HCT116 (cell line): Measurements from ENCODE around the gene OR10H5.
"Not testable (repeated sequence)": the region's sequence is repeated elsewhere in the genome, so short reads cannot be mapped to it uniquely, and the experiment has no call there.

ENCODE experiments used
- CEBPB ChIP-seq: IDR thresholded peaks from 2 replicates; pipeline ENCODE4 v1.6.1; 2012; ENCODE audit warnings: low read depth
- CTCF ChIP-seq, 3 experiments: fragments of 200-600 bp in 1 of 3; sonication (generic) in 1 of 3; IDR thresholded peaks in 2 of 3; conservative IDR thresholded peaks in 1 of 3; 2 replicates each; pipeline ENCODE4 v1.5.1; 2012 to 2017; ENCODE audit warnings: low read depth in 2 of 3, low read length in 2 of 3, antibody characterized with exemption in 1 of 3, borderline replicate concordance in 1 of 3, control low read depth in 1 of 3, mild to moderate bottlenecking in 1 of 3, mixed read lengths in 1 of 3, mixed run types in 1 of 3, moderate library complexity in 1 of 3; ENCODE audit not compliant: insufficient read depth in 1 of 3
- EGR1 ChIP-seq: IDR thresholded peaks from 2 replicates; pipeline ENCODE4 v1.6.1; 2012; ENCODE audit warnings: low read depth
- EZH2 ChIP-seq: fragments of 200-600 bp; sonication (generic); IDR thresholded peaks from 2 replicates; pipeline ENCODE4 v1.6.1; 2017; ENCODE audit warnings: antibody characterized with exemption, mixed run types
- EZH2phosphoT487 ChIP-seq: fragments of 200-600 bp; IDR thresholded peaks from 2 replicates; pipeline ENCODE4 v1.6.1; 2018; ENCODE audit warnings: antibody characterized with exemption, borderline replicate concordance
- POLR2A ChIP-seq: IDR thresholded peaks from 2 replicates; pipeline ENCODE4 v1.7.0; 2011; ENCODE audit warnings: borderline replicate concordance; ENCODE audit not compliant: insufficient read depth, insufficient read length; ENCODE audit errors: extremely low read depth
- RAD21 ChIP-seq: IDR thresholded peaks from 2 replicates; pipeline ENCODE4 v1.6.1; 2012; ENCODE audit warnings: low read depth, mild to moderate bottlenecking
- SP1 ChIP-seq: IDR thresholded peaks from 2 replicates; pipeline ENCODE4 v1.6.1; 2012; ENCODE audit warnings: low read depth
- SRF ChIP-seq: IDR thresholded peaks from 2 replicates; pipeline ENCODE4 v1.6.1; 2012; ENCODE audit warnings: low read depth
- TCF7L2 ChIP-seq: IDR thresholded peaks from 2 replicates; pipeline ENCODE4 v1.7.0; 2011; ENCODE audit warnings: borderline replicate concordance, inconsistent platforms; ENCODE audit not compliant: insufficient read depth, insufficient read length; ENCODE audit errors: extremely low read depth
- YY1 ChIP-seq: IDR thresholded peaks from 2 replicates; pipeline ENCODE4 v1.6.1; 2011; ENCODE audit warnings: low read length, low read depth, moderate library complexity, mild to moderate bottlenecking; ENCODE audit not compliant: insufficient replicate concordance; ENCODE audit errors: extremely low read depth
- ZFX ChIP-seq: fragments of 450-650 bp; IDR thresholded peaks from 2 replicates; pipeline ENCODE4 v1.6.1; 2017

DNA sequence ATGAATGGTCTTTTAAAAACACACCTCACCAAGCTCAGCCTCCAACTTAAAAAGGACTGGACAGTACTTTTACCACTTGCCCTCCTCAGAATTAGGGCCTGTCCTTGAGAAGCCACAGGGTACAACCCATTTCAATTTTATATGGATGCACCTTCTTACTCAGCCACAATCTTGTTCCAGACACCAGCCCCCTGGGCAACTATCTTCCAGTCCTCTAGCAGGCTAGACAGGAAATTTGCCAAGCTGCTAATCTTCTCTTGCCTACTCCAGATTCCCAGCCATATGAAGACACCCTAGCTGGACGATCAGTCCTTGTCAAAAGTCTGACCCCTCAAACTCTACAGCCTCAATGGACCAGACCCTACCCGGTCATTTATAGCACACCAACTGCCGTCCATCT is 46.8 kb downstream of the OR10H5 start:
- TF ChIP-seq EZH2phosphoT487; CTCF (IDR thresholded peaks at IDR 0.05 in 2 of 3, conservative IDR thresholded peaks at IDR 0.05 in 1 of 3; ENCODE audit: borderline replicate concordance in 1 of 3, insufficient read depth in 1 of 3, low read depth in 2 of 3, low read length in 2 of 3); TCF7L2; EZH2; RAD21; YY1; POLR2A; SRF; SP1; ZFX; CEBPB; EGR1: not testable (repeated sequence)
